Mesodermal cell (in vitro differentiated cells): ENCODE data around the gene SELENOI.
"Not testable (repeated sequence)": the region's sequence is repeated elsewhere in the genome, so short reads cannot be mapped to it uniquely, and the experiment has no call there.

Experiments
- H3K27ac ChIP-seq: 2 replicates; pipeline ENCODE4 v1.7.0; 2013; ENCODE audit warnings: mild to moderate bottlenecking, low read depth, low read length, moderate library complexity; ENCODE audit not compliant: severe bottlenecking
- H3K36me3 ChIP-seq: 2 replicates; pipeline ENCODE4 v1.7.1; 2013; ENCODE audit warnings: mild to moderate bottlenecking, low read length, moderate library complexity; ENCODE audit not compliant: control insufficient read depth, insufficient read depth
- H3K4me1 ChIP-seq: one replicate; pipeline ENCODE4 v1.7.1; 2013; ENCODE audit warnings: mild to moderate bottlenecking, low read length; ENCODE audit not compliant: insufficient read depth, control insufficient read depth, poor library complexity, severe bottlenecking
- H3K4me3 ChIP-seq: 2 replicates; pipeline ENCODE4 v1.7.0; 2013; ENCODE audit warnings: low read length, control low read depth, mild to moderate bottlenecking; ENCODE audit not compliant: insufficient read depth, poor library complexity, severe bottlenecking; ENCODE audit errors: extremely low read depth
- H3K9me3 ChIP-seq: 2 replicates; pipeline ENCODE4 v1.7.1; 2013; ENCODE audit warnings: mild to moderate bottlenecking, low read length, moderate library complexity; ENCODE audit not compliant: control insufficient read depth
- WGBS, 2 experiments: methylation state at CpG; one replicate each; pipeline ENCODE4 v1.1.5; 2013; ENCODE audit warnings: missing lambda C conversion rate in 2 of 2; ENCODE audit not compliant: insufficient coverage in 2 of 2; 5-methylcytosine and 5-hydroxymethylcytosine counted together

Gene SELENOI

DNA sequence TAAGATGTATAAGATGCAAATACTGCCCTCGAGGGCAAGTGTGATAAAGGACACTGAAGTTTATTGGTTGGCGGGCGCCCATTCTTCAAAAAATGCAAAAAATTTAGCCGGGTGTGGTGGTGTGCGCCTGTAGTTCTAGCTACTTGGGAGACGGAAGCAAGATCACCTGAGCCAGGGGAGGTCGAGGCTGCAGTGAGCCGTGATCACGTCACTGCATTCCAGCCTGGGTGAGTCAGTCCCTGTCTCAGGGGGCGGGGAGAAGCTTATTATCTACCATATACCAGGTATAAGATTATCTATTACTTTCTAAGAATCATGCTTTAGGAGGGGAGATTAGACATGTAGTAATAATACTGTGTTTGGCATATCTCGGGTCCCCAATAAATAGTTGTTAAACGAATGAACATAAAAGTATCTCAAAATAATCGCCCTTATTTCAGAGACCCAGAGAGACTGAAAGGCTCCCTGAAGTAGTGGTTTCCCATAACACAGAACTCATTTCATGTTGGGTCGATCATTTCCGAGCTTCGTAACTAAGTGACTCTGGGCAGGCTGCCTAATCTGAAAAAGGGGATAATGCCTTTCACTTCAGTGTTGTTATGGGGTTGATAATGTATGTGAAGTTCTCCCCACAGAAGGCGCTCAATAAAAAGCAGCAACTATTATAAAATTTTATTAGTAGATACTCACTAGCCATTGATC lies 1.2 kb upstream of the SELENOI start:
- Histone ChIP-seq H3K27ac (peak overlapping the region; percentile 96), H3K4me1 (peaks cover 24% of the 10 kb centered on the region), H3K36me3 (peaks cover 9% of the 10 kb centered on the region), H3K9me3 (no peaks in the 10 kb centered on the region), H3K4me3 (peak overlapping the region; percentile 93)
- 69 to 78% methylated on average over 9 of the region's 17 CpGs for WGBS, 2 experiments

DNA sequence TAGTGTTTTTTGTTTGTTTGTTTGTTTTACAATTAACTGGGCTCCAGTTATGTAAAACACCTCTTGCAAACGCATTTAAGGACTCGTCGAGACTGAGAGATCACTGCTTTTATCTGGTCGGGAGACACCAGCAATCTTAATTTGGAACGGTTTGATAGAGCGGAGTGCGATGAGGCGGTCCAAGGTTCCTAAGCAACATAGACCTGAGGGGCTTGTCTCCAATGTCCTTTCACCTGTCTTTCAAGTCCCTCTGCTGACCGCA lies 729 bp upstream of the SELENOI start:
- H3K27ac ChIP-seq: peak overlapping the region; percentile 96
- peaks cover 10% of the 10 kb centered on the region for H3K36me3 ChIP-seq
- peak overlapping the region; percentile 93 for H3K4me3 ChIP-seq
- WGBS, 2 experiments: 0% methylated on average over 8 to 9 of the region's 9 CpGs
- H3K4me1 ChIP-seq: peaks cover 20% of the 10 kb centered on the region
- H3K9me3 ChIP-seq: no peaks in the 10 kb centered on the region

DNA sequence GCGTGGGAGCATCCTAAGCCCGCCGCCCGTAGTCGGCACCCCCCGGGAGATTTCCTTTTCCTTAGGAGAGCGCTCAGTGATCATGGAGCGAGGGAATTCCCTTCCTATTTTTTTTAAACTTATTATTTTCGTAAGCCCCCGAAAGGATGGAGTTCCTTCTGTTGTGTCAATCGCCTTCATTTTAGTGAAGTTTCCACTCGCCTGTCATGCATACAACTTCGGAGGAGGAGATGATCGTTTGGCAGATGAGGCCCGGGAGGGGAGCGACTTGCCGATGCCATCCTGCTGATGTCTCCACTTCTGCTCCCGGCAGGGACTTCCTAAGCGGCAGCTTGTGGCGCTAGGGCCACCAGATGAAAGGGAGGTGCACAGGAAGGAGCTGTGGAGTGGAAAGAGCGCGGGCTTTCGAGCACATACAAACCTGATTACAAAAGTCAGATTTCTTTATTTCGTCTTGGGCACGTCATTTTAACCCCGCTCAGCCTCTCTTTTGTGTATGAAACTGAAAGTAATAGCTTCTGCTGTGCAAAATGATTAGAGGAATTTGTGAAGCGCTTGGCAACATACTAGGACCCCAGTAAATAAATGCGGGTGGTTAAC lies 611 bp downstream of the SELENOI start, which contains the start of gene ADGRF3:
TSS of gene ADGRF3 (minus strand) at position 336 of the 600 bp plus-strand sequence. CDS start 555 bp downstream, outside the sequence.
- WGBS, 2 experiments: 1% methylated on average over 12 to 18 of the region's 28 CpGs
- Histone ChIP-seq H3K9me3 (no peaks in the 10 kb centered on the region), H3K27ac (peak within 1 kb of the TSS; percentile 96), H3K4me3 (peak within 1 kb of the TSS; percentile 93), H3K4me1 (peaks cover 16% of the 10 kb centered on the region), H3K36me3 (peaks cover 17% of the 10 kb centered on the region)

DNA sequence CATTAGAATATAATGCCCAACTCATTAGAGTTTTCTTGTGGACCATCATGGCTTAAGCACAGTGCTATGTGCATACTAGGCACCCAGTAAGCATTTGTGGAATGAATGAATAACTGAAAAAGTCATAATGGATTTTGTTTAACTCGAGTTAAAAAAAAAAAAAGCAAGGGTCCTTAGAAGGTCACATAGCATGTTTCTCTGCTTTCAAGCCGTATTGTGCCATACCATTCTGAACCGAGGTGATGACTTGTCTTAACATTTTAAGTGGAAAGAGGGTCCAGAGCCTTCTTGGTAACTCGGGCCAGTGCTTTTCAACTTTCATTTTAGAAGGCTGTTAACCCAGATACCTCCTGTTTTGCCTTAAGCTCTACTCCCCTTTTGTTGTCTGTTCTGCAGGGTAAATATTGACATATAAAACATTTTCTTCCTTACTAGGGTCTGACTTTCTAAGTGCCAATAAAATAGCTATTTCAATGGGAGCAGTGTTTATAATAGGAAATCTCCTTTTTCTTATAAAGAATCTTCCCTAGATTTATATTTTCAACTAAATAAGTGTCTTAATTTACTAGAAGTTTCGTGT lies 1.4 kb downstream of the SELENOI start:
- Histone ChIP-seq H3K4me1 (peaks cover 16% of the 10 kb centered on the region), H3K4me3 (peak overlapping the region; percentile 93), H3K9me3 (no peaks in the 10 kb centered on the region), H3K36me3 (peaks cover 21% of the 10 kb centered on the region), H3K27ac (peak overlapping the region; percentile 8)
- 29 to 30% methylated on average over 3 of the region's 5 CpGs for WGBS, 2 experiments

DNA sequence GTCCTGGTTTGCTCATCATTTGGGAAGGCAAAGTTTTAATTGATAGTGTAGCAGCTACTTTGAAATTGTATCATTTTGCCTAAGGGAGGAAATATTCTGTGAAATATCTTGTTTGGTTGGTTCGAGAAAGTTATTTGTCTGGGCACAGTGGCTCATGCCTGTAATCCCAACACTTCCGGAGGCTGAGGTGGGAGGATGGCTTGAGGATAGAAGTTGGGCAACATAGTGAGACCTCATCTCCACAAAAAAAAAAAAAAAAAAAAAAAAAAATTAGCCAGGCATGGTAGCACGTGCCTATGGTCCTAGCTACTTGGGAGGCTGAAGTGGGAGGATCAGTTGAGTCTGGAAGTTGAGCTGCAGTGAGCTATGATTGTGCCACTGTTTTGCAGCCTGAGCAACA lies 3.7 kb downstream of the SELENOI start:
- Histone ChIP-seq H3K36me3 (peaks cover 31% of the 10 kb centered on the region), H3K4me3 (no peak overlapping the region), H3K4me1 (peaks cover 9% of the 10 kb centered on the region), H3K9me3 (no peaks in the 10 kb centered on the region), H3K27ac (no peak overlapping the region)
- 92 to 100% methylated on average over 1 to 2 of the region's 3 CpGs for WGBS, 2 experiments

DNA sequence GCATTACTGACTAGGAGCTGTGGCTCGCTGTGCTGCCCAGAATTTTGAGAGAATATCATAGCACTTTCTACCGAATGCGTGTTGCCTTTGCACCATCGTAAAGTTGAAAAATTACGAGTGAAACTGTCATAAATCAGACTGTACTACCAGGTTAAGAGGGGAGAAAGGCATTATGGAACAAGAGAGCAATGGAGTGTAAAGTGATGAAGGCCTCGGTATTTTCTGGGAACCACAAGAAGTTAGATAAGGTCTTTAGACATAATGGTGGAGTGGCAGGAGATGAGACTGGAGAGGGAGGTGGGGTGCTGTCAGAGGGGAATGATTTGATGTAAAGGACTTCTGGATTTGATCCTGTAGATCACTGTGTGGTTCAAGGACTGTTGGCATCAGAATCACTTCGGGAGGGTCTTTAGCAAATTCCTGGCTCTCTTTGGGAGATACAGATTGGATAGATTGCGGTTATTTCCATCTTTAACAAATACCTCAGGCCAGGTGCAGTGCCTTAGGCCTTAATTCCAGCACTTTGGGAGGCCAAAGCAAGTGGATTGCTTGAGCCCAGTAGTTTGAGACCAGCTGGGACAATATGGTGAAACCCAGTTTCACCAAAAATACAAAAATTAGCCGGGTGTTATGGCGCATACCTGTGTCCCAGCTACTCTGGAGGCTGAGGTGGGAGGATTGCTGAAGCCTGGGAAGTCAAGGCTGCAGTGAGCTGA lies 5.6 kb downstream of the SELENOI start:
- 95 to 97% methylated on average over 7 to 10 of the region's 10 CpGs for WGBS, 2 experiments

DNA sequence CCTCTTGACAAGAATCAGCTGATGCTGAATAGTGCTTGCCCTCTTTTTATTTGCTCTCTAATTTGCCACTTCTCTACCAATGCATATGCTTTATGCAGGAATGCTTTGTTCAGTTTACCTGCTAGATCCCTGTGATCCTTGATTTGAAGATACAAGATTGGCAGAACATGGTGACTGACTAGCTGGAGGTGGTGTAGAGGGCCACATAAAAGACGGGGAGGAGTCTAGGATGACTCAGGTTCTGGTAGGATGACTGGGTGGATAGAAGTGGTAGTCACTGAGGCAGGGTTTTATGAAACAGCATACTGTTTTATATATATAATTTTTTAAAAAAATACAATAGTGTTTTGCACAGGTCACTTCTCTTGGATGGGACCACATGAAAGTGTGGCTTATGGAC lies 6.9 kb downstream of the SELENOI start:
- H3K9me3 ChIP-seq: no peaks in the 10 kb centered on the region
- H3K36me3 ChIP-seq: peaks cover 38% of the 10 kb centered on the region
- WGBS, 2 experiments: no CpG with 5 or more reads among the region's 1 CpG
- H3K27ac ChIP-seq: no peak overlapping the region
- peaks cover 15% of the 10 kb centered on the region for H3K4me1 ChIP-seq
- H3K4me3 ChIP-seq: no peak overlapping the region

More for the DNA sequence above, 5.6 kb downstream of the SELENOI start:
- H3K4me3 ChIP-seq: no peak overlapping the region
- no peak overlapping the region for H3K27ac ChIP-seq
- H3K4me1 ChIP-seq: peaks cover 21% of the 10 kb centered on the region
- no peaks in the 10 kb centered on the region for H3K9me3 ChIP-seq
- H3K36me3 ChIP-seq: peaks cover 33% of the 10 kb centered on the region

DNA sequence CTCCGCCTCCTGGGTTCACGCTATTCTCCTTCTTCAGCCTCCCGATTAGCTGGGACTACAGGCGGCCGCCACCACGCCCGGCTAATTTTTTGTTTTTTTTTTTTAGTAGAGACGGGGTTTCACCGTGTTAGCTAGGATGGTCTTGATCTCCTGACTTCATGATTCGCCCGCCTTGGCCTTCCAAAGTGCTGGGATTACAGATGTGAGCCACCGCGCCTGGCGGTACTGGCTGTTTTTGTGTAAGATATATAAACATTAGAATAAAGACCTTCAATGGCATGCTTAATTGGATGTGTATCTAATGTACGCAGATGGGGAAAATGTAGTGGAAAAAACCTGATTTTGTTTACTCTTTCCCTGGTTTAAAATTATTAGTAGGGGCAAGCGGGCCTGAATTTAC lies 8.5 kb downstream of the SELENOI start:
- WGBS, 2 experiments: 97 to 100% methylated on average over 3 to 4 of the region's 16 CpGs
- not testable (repeated sequence) for H3K9me3 ChIP-seq, H3K4me3 ChIP-seq

DNA sequence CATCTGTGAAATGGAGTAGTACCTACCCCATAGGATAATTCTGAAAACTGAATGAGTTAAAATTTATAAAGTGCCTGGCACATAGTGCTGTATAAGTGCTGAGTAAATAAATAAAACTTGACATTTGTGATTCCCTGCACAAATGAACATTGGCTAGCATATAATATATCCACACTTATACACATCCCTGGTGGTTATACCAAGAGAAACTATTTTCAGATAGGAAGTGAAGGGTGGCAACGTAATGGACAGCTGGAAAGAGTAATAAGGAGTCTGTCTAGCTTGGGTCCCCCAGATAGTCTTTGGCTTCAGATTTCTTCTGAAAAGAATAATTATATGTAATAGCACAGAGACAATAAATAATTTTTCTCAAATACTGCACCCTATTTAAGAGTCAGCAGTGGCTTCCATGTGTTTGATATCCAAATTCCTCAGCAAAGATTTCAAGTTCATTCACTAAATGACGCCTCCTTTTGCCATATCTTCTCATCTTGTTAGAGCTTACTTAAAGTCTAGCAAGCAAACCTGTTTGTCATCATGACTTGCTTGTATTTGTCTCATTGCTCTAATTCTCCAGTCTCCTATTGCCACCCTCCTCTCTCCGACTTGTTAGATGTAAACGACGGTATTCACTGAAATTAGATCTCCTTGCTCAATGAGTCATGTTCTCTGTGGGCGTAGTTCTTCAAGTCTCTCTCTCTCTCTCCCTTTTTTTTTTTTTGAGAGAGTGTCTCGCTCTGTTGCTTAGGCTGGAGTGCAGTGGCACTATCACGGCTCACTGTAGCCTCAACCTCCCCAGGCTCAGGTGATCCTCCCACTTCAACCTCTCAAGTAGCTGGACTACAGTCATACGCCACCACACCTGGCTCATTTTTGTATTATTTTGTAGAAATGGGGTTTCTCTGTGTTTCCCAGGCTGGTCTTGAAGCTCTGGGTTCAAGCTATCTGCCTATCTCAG lies 9.4 kb downstream of the SELENOI start:
- H3K4me3 ChIP-seq: no peak overlapping the region
- WGBS, 2 experiments: 49 to 52% methylated on average over 5 to 7 of the region's 9 CpGs
- H3K9me3 ChIP-seq: no peaks in the 10 kb centered on the region
- peaks cover 38% of the 10 kb centered on the region for H3K36me3 ChIP-seq
- H3K27ac ChIP-seq: peak overlapping the region; percentile 26
- peaks cover 12% of the 10 kb centered on the region for H3K4me1 ChIP-seq

More for the DNA sequence above, 8.5 kb downstream of the SELENOI start:
- H3K4me1 ChIP-seq: peaks cover 12% of the 10 kb centered on the region
- peaks cover 40% of the 10 kb centered on the region for H3K36me3 ChIP-seq
- H3K27ac ChIP-seq: not testable (repeated sequence)

DNA sequence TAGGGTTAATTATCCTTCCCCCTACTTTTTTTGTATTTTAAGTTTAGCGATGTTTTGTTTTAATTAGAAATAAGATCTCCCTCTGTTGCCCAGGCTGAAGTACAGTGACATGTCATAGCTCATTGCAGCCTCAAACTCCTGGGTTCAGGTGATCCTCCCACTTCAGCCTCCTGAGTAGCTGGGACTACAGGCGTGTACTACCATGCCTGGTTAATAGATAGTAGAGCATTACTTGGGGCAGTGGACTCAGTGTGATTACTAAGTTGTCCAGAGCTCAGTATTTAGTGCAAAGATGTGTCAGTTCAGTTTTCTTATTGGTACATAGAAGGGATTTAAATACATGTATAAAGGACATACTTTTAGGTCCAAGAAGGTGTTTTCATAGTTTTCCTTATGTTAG lies 10.2 kb downstream of the SELENOI start:
- WGBS, 2 experiments: 100% methylated on average over 1 of the region's 2 CpGs; no CpG with 5 or more reads in 1 of the 2 experiments
- Histone ChIP-seq H3K9me3 (no peaks in the 10 kb centered on the region), H3K4me3 (no peak overlapping the region), H3K27ac (no peak overlapping the region), H3K36me3 (peaks cover 32% of the 10 kb centered on the region), H3K4me1 (peaks cover 12% of the 10 kb centered on the region)
